Esophagus squamous epithelium (tissue), 5 donors: Measurements from ENCODE around the gene RNF220. TPM values are rescaled to one million over a fixed set of nuclear protein-coding genes. Genes with fewer than 3 reads are reported as not detected.
A peak's percentile ranks its signal among the peaks of the same experiment; 100 is the strongest.

Experiments
- DNase-seq: peaks from one replicate; lab custom pipeline; 2025; lab: John Stamatoyannopoulos, UW
- H3K27ac ChIP-seq, 4 donors: fragments of 200-600 bp; sonication (generic); one replicate each; pipeline ENCODE4 v1.5.1; 2016 to 2019; ENCODE audit warnings: mild to moderate bottlenecking in 1 of 4
- H3K27me3 ChIP-seq, 4 donors: fragments of 200-600 bp; sonication (generic); 1 replicate in 3 of 4; 2 replicates in 1 of 4; pipeline versions ENCODE4 v1.5.1 to v1.6.0; 2017 to 2021; ENCODE audit warnings: antibody characterized with exemption in 1 of 4
- H3K36me3 ChIP-seq, 3 donors: fragments of 200-600 bp; sonication (generic); one replicate each; pipeline ENCODE4 v1.5.1; 2016 to 2019
- H3K4me1 ChIP-seq, 3 donors: fragments of 200-600 bp; sonication (generic); one replicate each; pipeline ENCODE4 v1.5.1; 2017 to 2019
- H3K4me3 ChIP-seq, 4 donors: fragments of 200-600 bp; sonication (generic); 1 replicate in 3 of 4; 2 replicates in 1 of 4; pipeline ENCODE4 v1.5.1; 2016 to 2019; ENCODE audit warnings: mild to moderate bottlenecking in 2 of 4, moderate library complexity in 1 of 4
- H3K9me3 ChIP-seq, 3 donors: fragments of 200-600 bp; sonication (generic); one replicate each; pipeline ENCODE4 v1.5.1; 2016 to 2019
- CTCF ChIP-seq, 6 experiments: fragments of 450-650 bp in 4 of 6; fragments of 200-600 bp in 2 of 6; sonication (generic) in 2 of 6; IDR thresholded peaks; one replicate each; pipeline ENCODE4 v1.5.1; 2016 to 2019; ENCODE audit warnings: antibody characterized with exemption in 6 of 6, mild to moderate bottlenecking in 4 of 6, moderate library complexity in 4 of 6
- POLR2A ChIP-seq, 4 donors: fragments of 450-650 bp; IDR thresholded peaks; one replicate each; pipeline ENCODE4 v1.6.1; 2017; ENCODE audit warnings: antibody characterized with exemption in 4 of 4, mild to moderate bottlenecking in 4 of 4, moderate library complexity in 3 of 4
- WGBS, 2 donors: methylation state at CpG; one replicate each; pipeline ENCODE4 v1.1.5; 2018; 5-methylcytosine and 5-hydroxymethylcytosine counted together
- intact Hi-C: fragments of 100-400 bp; cut with DNase I; formaldehyde crosslinking; loops from one replicate; pipeline ENCODE4 v1.15.0; 2022
- total RNA-seq, 4 donors: library from RNA; depleted of rRNA; stranded (reverse); fragments of >200 nt; gene quantifications; one replicate each; pipeline ENCODE4 v1.1.0, GENCODE V29; 2016
- donor health status: DM: yes; HTN: yes; CAD: no.

Gene RNF220
- total RNA-seq, 4 donors from 2014 or later: 44.8 to 111 (median 60.3) TPM

GRCh38 chr1:44422161-44422560, 17.1 kb downstream of the RNF220 start:
- no peak for DNase-seq
- H3K27me3 ChIP-seq: peaks cover 7 to 100% (median 19%) of the 10 kb centered on the region in 4 donors
- no peaks in the 10 kb centered on the region for H3K36me3 ChIP-seq
- TF ChIP-seq CTCF (IDR thresholded peaks at IDR 0.05) (no peak), POLR2A (IDR thresholded peaks at IDR 0.05) (no peak)
- peaks cover 9 to 58% (median 12%) of the 10 kb centered on the region in 3 donors for H3K4me1 ChIP-seq
- peak overlapping the region in 2 of 4 donors; percentile 16 to 52 for H3K27ac ChIP-seq
- intact Hi-C loops: no loop called here
- no peak overlapping the region for H3K4me3 ChIP-seq
- H3K9me3 ChIP-seq: no peaks in the 10 kb centered on the region
- WGBS, 2 donors: 53 to 56% methylated on average over 6 of the region's 6 CpGs

GRCh38 chr1:44423591-44424537, 18.8 kb downstream of the RNF220 start:
- WGBS, 2 donors: 9 to 21% methylated on average over 19 of the region's 19 CpGs
- H3K4me1 ChIP-seq: peaks cover 0 to 45% (median 8%) of the 10 kb centered on the region in 3 donors
- H3K4me3 ChIP-seq: no peak overlapping the region
- no peaks in the 10 kb centered on the region for H3K9me3 ChIP-seq
- DNase-seq: no peak
- peaks cover 0 to 100% (median 8%) of the 10 kb centered on the region in 4 donors for H3K27me3 ChIP-seq
- TF ChIP-seq POLR2A (IDR thresholded peaks at IDR 0.05) (no peak), CTCF (IDR thresholded peaks at IDR 0.05) (no peak)
- intact Hi-C loops: no loop called here
- no peaks in the 10 kb centered on the region for H3K36me3 ChIP-seq
- H3K27ac ChIP-seq: peak overlapping the region in 1 of 4 donors; percentile 5

GRCh38 chr1:44424747-44425146, 19.7 kb downstream of the RNF220 start:
- no peak for DNase-seq

GRCh38 chr1:44425341-44426082, 20.5 kb downstream of the RNF220 start:
- Histone ChIP-seq H3K36me3 (no peaks in the 10 kb centered on the region), H3K4me1 (peaks cover 0 to 45% (median 8%) of the 10 kb centered on the region in 3 donors), H3K9me3 (no peaks in the 10 kb centered on the region), H3K27ac (no peak overlapping the region), H3K4me3 (no peak overlapping the region), H3K27me3 (peaks cover 0 to 97% (median 0%) of the 10 kb centered on the region in 4 donors)
- TF ChIP-seq POLR2A (IDR thresholded peaks at IDR 0.05): no peak
- no peak for TF ChIP-seq CTCF (IDR thresholded peaks at IDR 0.05)
- intact Hi-C loops: no loop called here
- WGBS, 2 donors: 60 to 77% methylated on average over 8 of the region's 8 CpGs
- DNase-seq: no peak

More at GRCh38 chr1:44424747-44425146, 19.7 kb downstream of the RNF220 start:
- Histone ChIP-seq H3K4me1 (peaks cover 0 to 45% (median 8%) of the 10 kb centered on the region in 3 donors), H3K27me3 (peaks cover 0 to 98% (median 3%) of the 10 kb centered on the region in 4 donors), H3K4me3 (no peak overlapping the region), H3K27ac (no peak overlapping the region), H3K9me3 (no peaks in the 10 kb centered on the region), H3K36me3 (no peaks in the 10 kb centered on the region)
- TF ChIP-seq CTCF (IDR thresholded peaks at IDR 0.05) (no peak), POLR2A (IDR thresholded peaks at IDR 0.05) (no peak)
- intact Hi-C loops: no loop called here
- 49 to 64% methylated on average over 8 to 9 of the region's 9 CpGs for WGBS, 2 donors
